ENCODE results near the gene ELOVL5. TPM values are rescaled to one million over a fixed set of nuclear protein-coding genes. Genes with fewer than 3 reads are reported as not detected.

The ELOVL5 gene
- total RNA-seq, 1 experiment from 2014 or later: 121 TPM

GRCh38 chr6:53268858-53269608 lies 79.7 kb downstream of the ELOVL5 start:
- H3K9me3 Mint-ChIP-seq: no peaks in the 10 kb centered on the region
- H3K27me3 Mint-ChIP-seq (ENCODE audit: low read depth): no peaks in the 10 kb centered on the region
- no peak for DNase-seq
- no peak overlapping the region for H3K4me3 Mint-ChIP-seq
- Histone ChIP-seq H2BK12ac (ENCODE audit: insufficient read length, low read depth, low read length) (no peak overlapping the region), H3K9me3 (ENCODE audit: control insufficient read depth, low read depth, low read length) (no peaks in the 10 kb centered on the region), H3K27me3 (ENCODE audit: insufficient read depth, low read length) (no peaks in the 10 kb centered on the region), H3K14ac (ENCODE audit: insufficient read depth, low read length) (no peak overlapping the region), H2BK20ac (ENCODE audit: low read depth, low read length, poor library complexity, severe bottlenecking) (no peak overlapping the region), H2BK120ac (ENCODE audit: low read depth, low read length, poor library complexity, severe bottlenecking) (no peak overlapping the region), H3K18ac (ENCODE audit: insufficient read length, low read depth, low read length) (no peak overlapping the region), H3K27ac (ENCODE audit: insufficient read length, low read depth, low read length) (no peak overlapping the region), H3K9ac (ENCODE audit: extremely low read depth, insufficient read length, low read length) (no peak overlapping the region), H3K79me2 (ENCODE audit: insufficient read depth, low read length) (no peaks in the 10 kb centered on the region), H3K79me1 (ENCODE audit: insufficient read depth, low read depth, low read length, poor library complexity, severe bottlenecking) (no peaks in the 10 kb centered on the region), H4K5ac (ENCODE audit: insufficient read length, low read depth, low read length) (no peak overlapping the region), H4K91ac (ENCODE audit: insufficient read length, low read depth, low read length) (no peak overlapping the region), H2AK5ac (ENCODE audit: insufficient read length, low read length) (no peak overlapping the region), H2BK15ac (ENCODE audit: low read depth, low read length) (no peak overlapping the region), H4K8ac (replicated peaks; ENCODE audit: insufficient read length, low read depth, low read length) (no peak overlapping the region), H3K4me2 (ENCODE audit: insufficient read depth, insufficient read length, low read length) (no peak overlapping the region), H3K56ac (ENCODE audit: insufficient read length, low read depth, low read length) (no peak overlapping the region), H3K4me1 (ENCODE audit: insufficient read depth, low read length) (no peaks in the 10 kb centered on the region), H2BK5ac (ENCODE audit: insufficient read length, low read length) (no peak overlapping the region), H3K23ac (ENCODE audit: insufficient read length, low read depth, low read length) (no peak overlapping the region), H3K4ac (ENCODE audit: low read depth, low read length) (no peak overlapping the region), H3K23me2 (ENCODE audit: insufficient read length, low read depth, low read length, poor library complexity, severe bottlenecking) (no peaks in the 10 kb centered on the region), H3T11ph (ENCODE audit: low read length) (no peak overlapping the region), H2AFZ (ENCODE audit: low read length) (no peak overlapping the region), H4K20me1 (ENCODE audit: control insufficient read depth, insufficient read depth, insufficient read length) (no peaks in the 10 kb centered on the region)
- WGBS (ENCODE audit: extremely low coverage, insufficient read length, low lambda C conversion rate): no CpG with 5 or more reads among the region's 6 CpGs
- H3K4me1 Mint-ChIP-seq: no peaks in the 10 kb centered on the region
- no peak for TF ChIP-seq CTCF (conservative IDR thresholded peaks at IDR 0.05)
- H3K27ac Mint-ChIP-seq: no peak overlapping the region; a peak in 1 of 7 replicates
- H3K36me3 Mint-ChIP-seq (ENCODE audit: insufficient read depth in 1 of 3, low read depth in 3 of 3): peaks cover 49 to 80% (median 80%) of the 10 kb centered on the region in 3 experiments

Measured in H9 (cell line).